Colonic mucosa (tissue), 4 donors: Measurements from ENCODE around the gene APOL6. TPM values are rescaled to one million over a fixed set of nuclear protein-coding genes. Genes with fewer than 3 reads are reported as not detected.

Experiments used
- DNase-seq: peaks from one replicate; pipeline ENCODE4 v3.0.0-alpha.2; 2020
- H3K27ac ChIP-seq: fragments of 200-600 bp; one replicate; pipeline ENCODE4 v1.8.0; 2021
- H3K27me3 ChIP-seq: fragments of 200-600 bp; one replicate; pipeline ENCODE4 v1.8.0; 2021
- H3K36me3 ChIP-seq: fragments of 200-600 bp; one replicate; pipeline ENCODE4 v1.8.0; 2021
- H3K4me1 ChIP-seq: fragments of 200-600 bp; one replicate; pipeline ENCODE4 v1.8.0; 2021; ENCODE audit warnings: mild to moderate bottlenecking
- H3K4me3 ChIP-seq: fragments of 200-600 bp; one replicate; pipeline ENCODE4 v1.8.0; 2021
- H3K9ac ChIP-seq, 2 donors: one replicate each; pipeline ENCODE4 v1.7.0; 2013; ENCODE audit warnings: control low read depth in 2 of 2, low read depth in 2 of 2, low read length in 2 of 2
- H3K9me3 ChIP-seq: fragments of 200-600 bp; one replicate; pipeline ENCODE4 v1.8.0; 2021
- CTCF ChIP-seq: fragments of 200-600 bp; IDR thresholded peaks from one replicate; pipeline ENCODE4 v1.8.0; 2022; ENCODE audit warnings: antibody characterized with exemption, mild to moderate bottlenecking
- intact Hi-C: fragments of 100-400 bp; cut with DNase I; formaldehyde crosslinking; loops from one replicate; pipeline ENCODE4 v1.14.1; 2022
- total RNA-seq, 2 donors: library from RNA; stranded (reverse); fragmentation: NEBNext Ultra II Directional in 1 of 2; extraction: Animal tissue kit (Norgen Biotek cat#: 25700) in 1 of 2; gene quantifications; one replicate each; pipeline ENCODE4 v1.2.1, GENCODE V29; 2021
- donor health status: healthy.
- donor health status: DM: no; HTN: no; CAD: no.
- donor health status: DM: no; HTN: no; CAD: no.

APOL6 gene
- 10 to 100 TPM; 31.4 to 40.3 TPM for total RNA-seq

GRCh38 chr22:35648066-35649025 lies at the start of gene APOL6:
Gene APOL6, plus strand, starts transcription at chr22:35648446. Its CDS starts 7,980 bp downstream, at chr22:35656426.
- Histone ChIP-seq H3K4me3 (peak within 1 kb of the TSS; percentile 76), H3K9ac (peak within 1 kb of the TSS; percentile 81 to 100), H3K27ac (peak within 1 kb of the TSS; percentile 93), H3K9me3 (no peaks in the 10 kb centered on the region), H3K27me3 (no peaks in the 10 kb centered on the region), H3K4me1 (peaks cover 6% of the 10 kb centered on the region), H3K36me3 (no peaks in the 10 kb centered on the region)
- no peak for TF ChIP-seq CTCF
- intact Hi-C loops = no loop called here
- DNase-seq = peak; percentile 81

GRCh38 chr22:35599364-35599763 lies 48.9 kb upstream of the APOL6 start:
- H3K27ac ChIP-seq = no peak overlapping the region
- no peaks in the 10 kb centered on the region for H3K9me3 ChIP-seq
- no peaks in the 10 kb centered on the region for H3K27me3 ChIP-seq
- H3K36me3 ChIP-seq = no peaks in the 10 kb centered on the region
- no peaks in the 10 kb centered on the region for H3K4me1 ChIP-seq
- DNase-seq = no peak
- no peak for TF ChIP-seq CTCF
- no peak overlapping the region for H3K4me3 ChIP-seq
- intact Hi-C loops = no loop called here
- no peak overlapping the region for H3K9ac ChIP-seq

GRCh38 chr22:35600476-35600875 lies 47.8 kb upstream of the APOL6 start:
- H3K27ac ChIP-seq = no peak overlapping the region
- H3K4me3 ChIP-seq = no peak overlapping the region
- TF ChIP-seq CTCF = no peak
- no peaks in the 10 kb centered on the region for H3K27me3 ChIP-seq
- no peak overlapping the region for H3K9ac ChIP-seq
- intact Hi-C loops = no loop called here
- H3K4me1 ChIP-seq = no peaks in the 10 kb centered on the region
- H3K9me3 ChIP-seq = no peaks in the 10 kb centered on the region
- no peaks in the 10 kb centered on the region for H3K36me3 ChIP-seq
- DNase-seq = no peak

GRCh38 chr22:35601013-35601580 lies 47.1 kb upstream of the APOL6 start:
- Histone ChIP-seq H3K27ac (no peak overlapping the region), H3K4me3 (no peak overlapping the region), H3K9ac (no peak overlapping the region), H3K36me3 (no peaks in the 10 kb centered on the region), H3K27me3 (no peaks in the 10 kb centered on the region), H3K9me3 (no peaks in the 10 kb centered on the region), H3K4me1 (no peaks in the 10 kb centered on the region)
- no peak for DNase-seq
- TF ChIP-seq CTCF = no peak
- intact Hi-C loops = no loop called here

GRCh38 chr22:35601743-35602615 lies 46.3 kb upstream of the APOL6 start:
- Histone ChIP-seq H3K4me3 (no peak overlapping the region), H3K9me3 (no peaks in the 10 kb centered on the region), H3K4me1 (no peaks in the 10 kb centered on the region), H3K9ac (no peak overlapping the region), H3K27me3 (no peaks in the 10 kb centered on the region), H3K36me3 (no peaks in the 10 kb centered on the region), H3K27ac (no peak overlapping the region)
- no peak for DNase-seq
- intact Hi-C loops = no loop called here
- TF ChIP-seq CTCF = no peak
